ENCODE results near the gene MYBPH.

DNA sequence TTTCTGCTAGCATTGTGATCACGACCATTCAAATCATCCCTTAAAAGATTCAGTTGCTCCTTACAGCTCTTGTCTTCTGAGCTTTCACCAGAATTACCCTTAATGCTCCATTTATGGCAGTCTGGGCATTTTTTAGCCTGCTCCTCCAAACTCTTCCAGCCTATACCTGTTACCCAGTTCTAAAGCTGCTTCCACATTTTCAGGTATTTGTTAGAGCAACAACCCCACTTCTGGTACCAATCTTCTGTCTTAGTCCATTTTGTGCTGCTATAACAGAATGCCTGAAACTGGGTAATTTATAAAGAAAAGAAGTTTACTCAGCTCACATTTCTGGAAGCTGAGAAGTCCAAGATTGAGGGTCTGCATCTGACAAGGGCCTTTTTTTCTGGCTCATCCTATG, 17.2 kb downstream of the MYBPH start:
- TF ChIP-seq, protein P1, sequence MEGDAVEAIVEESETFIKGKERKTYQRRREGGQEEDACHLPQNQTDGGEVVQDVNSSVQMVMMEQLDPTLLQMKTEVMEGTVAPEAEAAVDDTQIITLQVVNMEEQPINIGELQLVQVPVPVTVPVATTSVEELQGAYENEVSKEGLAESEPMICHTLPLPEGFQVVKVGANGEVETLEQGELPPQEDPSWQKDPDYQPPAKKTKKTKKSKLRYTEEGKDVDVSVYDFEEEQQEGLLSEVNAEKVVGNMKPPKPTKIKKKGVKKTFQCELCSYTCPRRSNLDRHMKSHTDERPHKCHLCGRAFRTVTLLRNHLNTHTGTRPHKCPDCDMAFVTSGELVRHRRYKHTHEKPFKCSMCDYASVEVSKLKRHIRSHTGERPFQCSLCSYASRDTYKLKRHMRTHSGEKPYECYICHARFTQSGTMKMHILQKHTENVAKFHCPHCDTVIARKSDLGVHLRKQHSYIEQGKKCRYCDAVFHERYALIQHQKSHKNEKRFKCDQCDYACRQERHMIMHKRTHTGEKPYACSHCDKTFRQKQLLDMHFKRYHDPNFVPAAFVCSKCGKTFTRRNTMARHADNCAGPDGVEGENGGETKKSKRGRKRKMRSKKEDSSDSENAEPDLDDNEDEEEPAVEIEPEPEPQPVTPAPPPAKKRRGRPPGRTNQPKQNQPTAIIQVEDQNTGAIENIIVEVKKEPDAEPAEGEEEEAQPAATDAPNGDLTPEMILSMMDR (IDR thresholded peaks at IDR 0.05; ENCODE audit: borderline replicate concordance, extremely low read depth, low read length, poor library complexity, severe bottlenecking), result no peak
- TF ChIP-seq EZH2 (IDR thresholded peaks at IDR 0.05; ENCODE audit: borderline replicate concordance, low read depth, low read length, severe bottlenecking), result no peak

Measured in DND-41 (cell line).